ENCODE data around the gene GABRD. TPM values are rescaled to one million over a fixed set of nuclear protein-coding genes. Genes with fewer than 3 reads are reported as not detected.
A peak's percentile ranks its signal among the peaks of the same experiment; 100 is the strongest.

Gene GABRD
- total RNA-seq, 6 experiments from 2014 or later: 0.55 TPM; not detected in 5

DNA sequence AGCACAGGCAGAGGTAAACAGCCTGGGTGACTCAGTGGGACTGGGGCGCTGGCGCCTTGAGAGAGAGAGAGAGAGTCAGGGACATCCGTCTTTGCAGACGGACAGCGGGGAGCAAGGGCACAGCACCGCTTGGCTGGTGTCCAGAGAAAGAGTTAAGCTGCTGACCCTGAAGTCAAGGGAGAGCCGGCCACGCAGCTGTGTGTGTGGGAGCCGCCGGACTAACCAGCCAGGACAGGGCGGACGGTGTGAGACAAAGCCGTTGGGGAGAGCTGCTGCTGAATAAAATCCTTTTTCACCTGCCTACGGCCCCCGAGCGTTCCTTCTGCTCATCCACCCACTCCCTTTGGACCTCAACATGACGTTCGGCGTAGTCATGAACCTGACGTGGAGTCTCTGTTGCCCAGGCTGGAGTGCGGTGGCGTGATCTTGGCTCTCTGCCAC is 30.0 kb upstream of the GABRD start:
- 47% methylated on average over 13 of the region's 22 CpGs for WGBS (ENCODE audit: insufficient coverage, low coverage, low lambda C conversion rate, missing lambda C conversion rate)
- peak; percentile 68 to 81 (median 72) for ATAC-seq

DNA sequence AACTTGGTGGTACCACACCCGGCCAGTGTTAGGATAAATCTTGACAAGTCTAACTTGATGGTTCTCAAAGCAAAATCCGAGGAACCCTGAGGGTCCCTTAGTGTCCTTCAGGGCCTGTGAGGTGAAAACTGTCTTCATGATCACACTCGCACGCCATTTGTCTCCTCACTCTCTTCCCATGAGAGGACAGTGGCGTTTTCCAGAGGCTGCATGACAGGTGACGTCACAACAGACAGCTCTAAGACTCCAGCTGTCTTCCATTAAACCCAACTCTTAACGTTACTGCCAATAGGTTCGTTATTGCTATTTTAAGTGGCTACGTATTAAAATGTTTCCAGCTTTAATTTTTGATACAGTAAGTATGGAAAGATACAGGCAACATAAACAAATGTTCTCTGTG is 29.4 kb upstream of the GABRD start:
- peak in 3 of 4 donors; percentile 5 to 36 (median 26) for ATAC-seq
- 71% methylated on average over 5 of the region's 9 CpGs for WGBS (ENCODE audit: insufficient coverage, low coverage, low lambda C conversion rate, missing lambda C conversion rate)

More for the DNA sequence above, 30.0 kb upstream of the GABRD start:
- H3K36me3 ChIP-seq: no peaks in the 10 kb centered on the region
- no peaks in the 10 kb centered on the region for H3K4me1 ChIP-seq
- no peak for TF ChIP-seq POLR2A (IDR thresholded peaks at IDR 0.05)
- no peak for TF ChIP-seq CTCF (IDR thresholded peaks at IDR 0.05)
- DNase-seq: peak in 1 of 3 donors; percentile 65
- intact Hi-C loops (cut with DNase I): no loop called here
- peak overlapping the region in 1 of 3 donors; percentile 70 for H3K27ac ChIP-seq
- H3K27me3 ChIP-seq: no peaks in the 10 kb centered on the region
- H3K4me3 ChIP-seq: no peak overlapping the region
- no peaks in the 10 kb centered on the region for H3K9me3 ChIP-seq

GRCh38 chr1:1990222-1990621 is 28.9 kb upstream of the GABRD start:
- peak overlapping the region in 1 of 3 donors; percentile 70 for H3K27ac ChIP-seq
- intact Hi-C loops (cut with DNase I): no loop called here

More for the DNA sequence above, 29.4 kb upstream of the GABRD start:
- TF ChIP-seq CTCF (IDR thresholded peaks at IDR 0.05): no peak
- no peak for TF ChIP-seq POLR2A (IDR thresholded peaks at IDR 0.05)
- no peak overlapping the region for H3K4me3 ChIP-seq
- peak overlapping the region in 1 of 3 donors; percentile 70 for H3K27ac ChIP-seq
- no peaks in the 10 kb centered on the region for H3K4me1 ChIP-seq
- no peaks in the 10 kb centered on the region for H3K27me3 ChIP-seq
- no peak for DNase-seq
- intact Hi-C loops (cut with DNase I): no loop called here
- H3K36me3 ChIP-seq: no peaks in the 10 kb centered on the region
- no peaks in the 10 kb centered on the region for H3K9me3 ChIP-seq

DNA sequence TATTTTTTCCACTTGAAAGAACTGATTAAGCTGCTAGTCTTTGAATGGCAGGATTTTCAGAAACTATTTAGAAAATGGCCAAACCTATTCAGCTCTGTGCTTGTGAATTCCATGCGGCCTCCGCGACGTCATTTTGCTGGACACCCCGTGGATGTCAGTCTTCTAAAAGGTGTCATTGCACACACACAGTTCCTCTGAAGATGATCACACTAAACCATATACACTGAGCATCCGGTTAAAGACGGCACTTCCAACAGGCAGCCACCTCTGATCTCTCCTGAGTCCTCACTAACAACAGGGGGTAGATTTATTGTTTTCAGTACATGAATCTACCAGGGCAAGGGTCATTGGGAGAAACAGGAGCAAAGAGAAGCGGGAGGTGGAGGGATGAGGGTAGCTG is 24.6 kb upstream of the GABRD start:
- DNase-seq (no peak), ATAC-seq (no peak)
- 47% methylated on average over 8 of the region's 8 CpGs for WGBS (ENCODE audit: insufficient coverage, low coverage, low lambda C conversion rate, missing lambda C conversion rate)
- intact Hi-C loops (cut with DNase I): no loop called here
- Histone ChIP-seq H3K4me1 (no peaks in the 10 kb centered on the region), H3K36me3 (no peaks in the 10 kb centered on the region), H3K9me3 (no peaks in the 10 kb centered on the region), H3K4me3 (no peak overlapping the region), H3K27me3 (no peaks in the 10 kb centered on the region), H3K27ac (no peak overlapping the region)
- TF ChIP-seq POLR2A (IDR thresholded peaks at IDR 0.05): no peak
- TF ChIP-seq CTCF (IDR thresholded peaks at IDR 0.05): no peak

More at GRCh38 chr1:1990222-1990621, 28.9 kb upstream of the GABRD start:
- no peaks in the 10 kb centered on the region for H3K36me3 ChIP-seq
- H3K4me1 ChIP-seq: no peaks in the 10 kb centered on the region
- 41% methylated on average over 10 of the region's 10 CpGs for WGBS (ENCODE audit: insufficient coverage, low coverage, low lambda C conversion rate, missing lambda C conversion rate)
- H3K4me3 ChIP-seq: no peak overlapping the region
- no peaks in the 10 kb centered on the region for H3K9me3 ChIP-seq
- no peaks in the 10 kb centered on the region for H3K27me3 ChIP-seq
- DNase-seq: no peak
- ATAC-seq: peak; percentile 48 to 73 (median 60)
- TF ChIP-seq CTCF (IDR thresholded peaks at IDR 0.05) (no peak), POLR2A (IDR thresholded peaks at IDR 0.05) (no peak)

Data from right lobe of liver (tissue), 6 donors.